GM18505 (cell line): ENCODE data around the gene DAGLA.

Experiments used
- ATAC-seq: cut with Tn5 transposase; IDR thresholded peaks from one replicate; pipeline ENCODE4 v1.9.1; 2021; ENCODE audit not compliant: unreplicated experiment
- POLR2A ChIP-seq: IDR thresholded peaks from 4 replicates; pipeline ENCODE4 v1.6.1; 2011; ENCODE audit warnings: borderline replicate concordance; ENCODE audit not compliant: insufficient read depth, insufficient read length; ENCODE audit errors: extremely low read depth

Gene DAGLA

GRCh38 chr11:61700720-61701119 lies 20.5 kb downstream of the DAGLA start:
- ATAC-seq = no peak

GRCh38 chr11:61701242-61701886 lies 21.2 kb downstream of the DAGLA start:
- no peak for TF ChIP-seq POLR2A

More at GRCh38 chr11:61700720-61701119, 20.5 kb downstream of the DAGLA start:
- TF ChIP-seq POLR2A = no peak

GRCh38 chr11:61702701-61703312 lies 22.6 kb downstream of the DAGLA start:
- no peak for TF ChIP-seq POLR2A
- ATAC-seq = no peak

More at GRCh38 chr11:61701242-61701886, 21.2 kb downstream of the DAGLA start:
- ATAC-seq = no peak

- no peak for TF ChIP-seq POLR2A
- ATAC-seq = no peak
These were observed 24.6 kb downstream of the DAGLA start for GRCh38 chr11:61704838-61705237.

- no peak for ATAC-seq
- TF ChIP-seq POLR2A = no peak
These were observed 26.5 kb downstream of the DAGLA start for GRCh38 chr11:61706452-61707400.

GRCh38 chr11:61707574-61707973 lies 27.4 kb downstream of the DAGLA start:
- TF ChIP-seq POLR2A = no peak
- no peak for ATAC-seq

- no peak for ATAC-seq
- no peak for TF ChIP-seq POLR2A
These were observed 28.9 kb downstream of the DAGLA start for GRCh38 chr11:61709110-61709509.

GRCh38 chr11:61709572-61709971 lies 29.4 kb downstream of the DAGLA start:
- TF ChIP-seq POLR2A = no peak
- no peak for ATAC-seq

- no peak for TF ChIP-seq POLR2A
- no peak for ATAC-seq
These were observed 29.8 kb downstream of the DAGLA start for GRCh38 chr11:61710019-61710418.

- no peak for TF ChIP-seq POLR2A
- no peak for ATAC-seq
These were observed 30.8 kb downstream of the DAGLA start for GRCh38 chr11:61711037-61711436.

- no peak for TF ChIP-seq POLR2A
- ATAC-seq = no peak
These were observed 31.3 kb downstream of the DAGLA start for GRCh38 chr11:61711498-61711897.

- no peak for TF ChIP-seq POLR2A
- ATAC-seq = no peak
These were observed 32.1 kb downstream of the DAGLA start for GRCh38 chr11:61712314-61712713.

- no peak for ATAC-seq
- TF ChIP-seq POLR2A = no peak
These were observed 32.7 kb downstream of the DAGLA start for GRCh38 chr11:61712846-61713245.
